SH-SY5Y (cell line): Measurements from ENCODE around the gene PLB1.

Experiments
- GATA2 ChIP-seq: IDR thresholded peaks from 2 replicates; pipeline ENCODE4 v1.6.1; 2011; ENCODE audit warnings: mild to moderate bottlenecking, low read depth, low read length
- GATA3 ChIP-seq: IDR thresholded peaks from 2 replicates; pipeline ENCODE4 v1.6.1; 2011; ENCODE audit warnings: low read depth, mild to moderate bottlenecking, low read length, moderate library complexity

- TF ChIP-seq GATA3 (no peak), GATA2 (no peak)
Measured at GRCh38 chr2:28639836-28640235, 144.0 kb downstream of the PLB1 start.
